Measurements from ENCODE around the gene TAMALIN.

TAMALIN gene

DNA sequence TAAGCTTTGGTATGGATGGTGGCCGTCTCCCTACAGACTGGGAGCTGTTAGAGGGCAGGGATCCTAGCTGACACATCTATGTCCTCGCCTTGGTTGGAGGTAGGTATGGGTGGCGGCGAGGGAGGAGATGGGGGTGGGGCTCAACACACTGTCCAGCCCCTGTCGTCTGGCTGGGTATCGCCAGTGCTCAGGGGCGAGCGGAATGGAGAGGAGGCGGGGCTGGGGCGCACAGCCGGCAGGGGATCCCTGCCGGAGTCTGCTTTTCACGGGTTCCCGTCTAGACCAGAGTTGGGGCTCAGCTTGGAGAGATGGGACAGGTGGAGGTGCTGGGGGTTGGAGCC is 16.1 kb downstream of the TAMALIN start:
- no peak for TF ChIP-seq CTCF (IDR thresholded peaks at IDR 0.05; ENCODE audit: borderline replicate concordance, insufficient read depth, low read depth, low read length)
- no peak overlapping the region for H3K4me3 ChIP-seq (ENCODE audit: low read depth, low read length)

- peak; percentile 97 for TF ChIP-seq CTCF (IDR thresholded peaks at IDR 0.05; ENCODE audit: borderline replicate concordance, insufficient read depth, low read depth, low read length)
- peak overlapping the region; percentile 36 for H3K4me3 ChIP-seq (ENCODE audit: low read depth, low read length)
Observed at GRCh38 chr12:52023182-52023975, 16.6 kb downstream of the TAMALIN start.

DNA sequence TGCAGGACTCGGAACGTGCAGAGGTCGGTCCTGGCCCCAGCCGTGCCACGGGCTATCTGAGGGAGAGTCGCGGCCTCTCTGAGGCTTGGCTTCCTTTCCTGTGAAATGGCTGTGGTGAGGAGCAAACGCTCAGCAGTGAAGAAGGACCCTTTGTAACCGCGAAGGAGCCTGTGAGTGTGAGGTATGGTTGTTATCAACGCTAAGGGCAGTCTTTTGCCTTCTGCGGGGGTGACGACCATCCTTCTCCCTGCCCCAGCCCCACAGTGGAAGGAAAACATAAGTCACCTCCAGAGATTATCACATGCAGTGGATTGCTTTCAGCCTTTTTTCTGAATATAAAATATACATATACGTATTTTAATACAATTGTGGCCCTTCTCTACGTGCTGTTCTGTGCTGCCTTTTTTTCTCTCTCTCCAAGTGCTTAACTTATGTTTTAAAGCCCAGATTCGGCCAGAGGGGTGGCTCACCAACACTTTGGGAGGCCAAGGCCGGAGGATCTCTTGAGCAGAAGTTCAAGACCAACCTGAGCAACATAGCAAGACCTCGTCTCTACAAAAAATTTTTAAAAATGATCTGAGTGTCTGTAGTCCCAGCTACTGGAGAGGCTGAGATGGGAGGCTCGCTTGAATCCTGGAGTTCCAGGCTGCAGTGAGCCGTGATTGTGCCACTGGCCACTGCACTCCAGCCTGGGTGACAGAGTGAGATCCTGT is 17.4 kb downstream of the TAMALIN start:
- no peak for TF ChIP-seq CTCF (IDR thresholded peaks at IDR 0.05; ENCODE audit: borderline replicate concordance, insufficient read depth, low read depth, low read length)
- no peak overlapping the region for H3K4me3 ChIP-seq (ENCODE audit: low read depth, low read length)

GRCh38 chr12:52024845-52025230 is 18.1 kb downstream of the TAMALIN start:
- H3K4me3 ChIP-seq (ENCODE audit: low read depth, low read length): no peak overlapping the region
- TF ChIP-seq CTCF (IDR thresholded peaks at IDR 0.05; ENCODE audit: borderline replicate concordance, insufficient read depth, low read depth, low read length): no peak

DNA sequence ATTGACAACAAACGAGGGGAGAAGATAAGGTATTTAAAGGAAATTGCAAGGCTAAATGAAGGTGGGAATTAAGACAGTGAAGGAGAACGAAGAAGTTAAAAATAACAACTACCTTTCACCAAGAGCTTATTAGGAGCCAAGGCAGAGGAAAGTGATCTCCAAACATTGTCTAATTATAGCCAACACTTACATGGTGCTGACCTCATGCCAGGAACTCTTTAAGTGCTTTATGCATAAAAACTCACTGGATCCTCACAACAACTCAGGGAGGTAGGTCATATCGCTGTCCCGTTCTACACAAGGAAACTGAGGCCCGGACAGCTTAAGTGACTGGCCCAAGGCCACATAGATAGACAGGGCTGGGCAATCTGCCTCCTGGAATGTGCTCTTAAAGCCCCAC is 19.5 kb downstream of the TAMALIN start:
- no peak for TF ChIP-seq CTCF (IDR thresholded peaks at IDR 0.05; ENCODE audit: borderline replicate concordance, insufficient read depth, low read depth, low read length)
- H3K4me3 ChIP-seq (ENCODE audit: low read depth, low read length): no peak overlapping the region

DNA sequence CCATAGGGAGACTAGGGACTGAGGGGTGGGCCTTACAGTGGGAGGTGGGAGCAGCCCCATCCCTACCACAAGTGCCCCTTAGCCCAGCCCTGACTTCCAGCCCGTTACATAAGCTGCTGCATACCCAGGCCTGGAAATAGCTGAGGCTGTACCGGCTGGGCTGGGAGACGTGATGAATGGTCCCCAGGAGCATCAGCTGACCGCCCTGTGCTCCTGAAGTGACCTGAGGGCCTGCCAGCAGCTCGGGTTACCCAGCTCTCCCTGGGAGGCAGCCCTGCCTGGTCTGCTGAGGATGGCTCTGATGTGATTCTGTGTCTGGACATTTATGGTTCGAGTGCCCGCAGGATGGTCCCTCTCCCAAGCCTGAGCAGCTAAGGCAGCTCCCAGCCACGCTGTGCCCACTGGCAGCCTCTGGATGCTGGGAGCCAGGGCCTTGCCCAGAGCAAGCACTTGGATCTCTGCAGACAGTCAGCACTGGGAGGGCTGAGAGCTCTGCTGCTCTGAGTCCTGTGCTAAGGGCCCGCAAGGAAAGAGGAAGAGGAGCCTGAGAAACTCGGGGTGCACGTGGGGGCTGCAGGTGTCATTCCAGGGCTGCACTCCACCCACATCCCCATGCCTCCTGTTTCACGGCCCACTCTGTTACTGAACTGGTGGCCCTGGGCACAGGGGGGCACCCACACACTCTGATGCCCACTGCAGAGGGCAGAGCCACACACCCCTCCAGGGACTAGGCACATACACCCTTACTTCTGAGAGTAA is 20.5 kb downstream of the TAMALIN start:
- TF ChIP-seq CTCF (IDR thresholded peaks at IDR 0.05; ENCODE audit: borderline replicate concordance, insufficient read depth, low read depth, low read length): no peak
- no peak overlapping the region for H3K4me3 ChIP-seq (ENCODE audit: low read depth, low read length)
